Muscle of leg (tissue), 11 donors: ENCODE data around the gene DIP2B. TPM values are rescaled to one million over a fixed set of nuclear protein-coding genes. Genes with fewer than 3 reads are reported as not detected.
"Not testable (repeated sequence)": the region's sequence is repeated elsewhere in the genome, so short reads cannot be mapped to it uniquely, and the experiment has no call there.

Experiments
- DNase-seq: peaks from one replicate; pipeline ENCODE4 v3.0.0; 2013
- H3K27ac ChIP-seq: one replicate; pipeline ENCODE4 v1.5.1; 2013; ENCODE audit warnings: mild to moderate bottlenecking, low read length, control low read depth
- H3K27me3 ChIP-seq: one replicate; pipeline ENCODE4 v1.6.1; 2013; ENCODE audit warnings: low read length; ENCODE audit not compliant: control insufficient read depth, insufficient read depth
- H3K36me3 ChIP-seq: one replicate; pipeline ENCODE4 v1.6.1; 2013; ENCODE audit warnings: low read length; ENCODE audit not compliant: control insufficient read depth, insufficient read depth
- H3K4me1 ChIP-seq: one replicate; pipeline ENCODE4 v1.6.1; 2013; ENCODE audit warnings: low read length; ENCODE audit not compliant: control insufficient read depth, insufficient read depth
- H3K4me3 ChIP-seq: one replicate; pipeline ENCODE4 v1.5.1; 2013; ENCODE audit warnings: low read length, control low read depth
- H3K9me3 ChIP-seq: replicated peaks from 2 replicates; pipeline ENCODE4 v1.6.1; 2013; ENCODE audit warnings: low read depth, low read length; ENCODE audit not compliant: control insufficient read depth
- WGBS: methylation state at CpG from one replicate; pipeline ENCODE4 v1.1.5; 2013; ENCODE audit warnings: missing lambda C conversion rate; ENCODE audit not compliant: insufficient coverage; 5-methylcytosine and 5-hydroxymethylcytosine counted together
- polyA plus RNA-seq, 8 donors: library from polyadenylated mRNA; unstranded; fragments of 120-200 nt; gene quantifications; one replicate each; pipeline versions ENCODE4 v1.2.1 to v1.2.3, GENCODE V29; 2013; ENCODE audit warnings: inconsistent platforms in 1 of 8, low replicate concordance in 1 of 8; ENCODE audit not compliant: insufficient read length in 8 of 8, insufficient read depth in 1 of 8
- total RNA-seq: library from RNA; stranded (reverse); fragments of 120-200 nt; gene quantifications from one replicate; pipeline ENCODE4 v1.2.4, GENCODE V29; 2013

The DIP2B gene
- total and polyA plus RNA-seq, 9 donors: 13.2 to 27.2 (median 21.2) TPM

DNA sequence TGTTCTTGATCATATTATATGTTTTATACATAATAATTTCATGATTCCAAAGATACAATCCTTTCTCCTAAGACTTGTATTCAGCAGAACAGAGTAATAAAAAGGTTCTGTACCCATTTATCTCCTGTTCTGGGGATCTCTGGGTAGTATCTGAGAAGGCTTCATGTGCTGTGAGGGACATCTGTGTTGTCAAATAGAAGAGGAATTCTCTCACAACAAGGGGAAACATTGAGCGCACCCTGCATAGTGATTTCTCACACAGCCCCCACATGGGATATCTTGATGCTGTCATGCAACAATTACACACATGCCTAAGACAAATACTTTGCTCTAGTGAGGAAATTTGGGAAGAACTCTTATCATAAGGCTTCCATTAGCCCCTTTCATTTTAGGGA lies 157.3 kb downstream of the DIP2B start:
- Histone ChIP-seq H3K4me1 (peaks cover 3% of the 10 kb centered on the region), H3K27ac (no peak overlapping the region), H3K27me3 (no peaks in the 10 kb centered on the region), H3K9me3 (no peaks in the 10 kb centered on the region), H3K4me3 (no peak overlapping the region), H3K36me3 (peaks cover 4% of the 10 kb centered on the region)
- DNase-seq: no peak
- WGBS: no CpG with 5 or more reads among the region's 1 CpG

- no peak for DNase-seq
- H3K36me3 ChIP-seq: peaks cover 3% of the 10 kb centered on the region
- no peaks in the 10 kb centered on the region for H3K9me3 ChIP-seq
- no peaks in the 10 kb centered on the region for H3K27me3 ChIP-seq
- no peak overlapping the region for H3K27ac ChIP-seq
- WGBS: no CpG with 5 or more reads among the region's 5 CpGs
- no peak overlapping the region for H3K4me3 ChIP-seq
- H3K4me1 ChIP-seq: peaks cover 3% of the 10 kb centered on the region
These were observed 160.4 kb downstream of the DIP2B start for GRCh38 chr12:50665170-50665569.

DNA sequence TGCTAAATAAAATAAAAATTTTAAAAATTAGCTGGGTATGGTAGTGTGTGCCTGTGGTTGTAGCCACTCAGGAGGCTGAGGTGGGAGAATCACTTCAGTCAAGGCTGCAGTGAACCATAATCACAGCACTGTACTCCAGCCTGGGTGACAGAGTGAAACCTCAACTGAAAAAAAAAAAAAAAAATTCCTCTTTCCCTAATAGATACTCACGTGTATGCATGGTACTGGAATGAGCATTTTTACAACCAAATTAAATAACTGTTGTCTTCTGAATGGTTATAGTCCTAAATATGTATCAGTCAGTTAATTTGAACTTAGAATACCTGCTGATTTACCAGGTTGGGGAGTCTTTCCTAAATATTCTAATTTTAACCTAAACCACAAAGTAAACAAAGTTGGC lies 160.8 kb downstream of the DIP2B start:
- WGBS: no CpG with 5 or more reads among the region's 1 CpG
- no peak for DNase-seq
- no peaks in the 10 kb centered on the region for H3K9me3 ChIP-seq
- H3K4me3 ChIP-seq: no peak overlapping the region
- peaks cover 3% of the 10 kb centered on the region for H3K36me3 ChIP-seq
- H3K27me3 ChIP-seq: no peaks in the 10 kb centered on the region
- peaks cover 3% of the 10 kb centered on the region for H3K4me1 ChIP-seq
- no peak overlapping the region for H3K27ac ChIP-seq

DNA sequence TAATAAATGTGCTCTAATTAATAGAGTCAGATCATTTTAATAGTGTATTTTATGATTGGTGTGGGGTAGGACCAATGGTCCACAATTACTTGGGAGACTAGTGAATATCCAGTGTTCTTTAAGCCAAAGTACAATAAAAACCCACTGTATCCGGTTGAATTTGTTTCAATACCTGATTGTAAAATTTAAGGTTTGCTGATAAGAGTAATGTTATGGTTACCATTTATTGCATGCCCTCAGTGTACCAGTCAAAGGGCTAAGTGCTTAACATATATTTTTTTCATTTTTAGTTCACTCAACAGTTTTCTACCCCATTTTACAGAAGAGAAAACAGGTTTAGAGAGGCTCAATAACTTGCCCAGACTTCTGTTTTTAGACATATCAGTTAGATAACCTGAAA lies 161.2 kb downstream of the DIP2B start:
- H3K4me1 ChIP-seq: peaks cover 3% of the 10 kb centered on the region
- no peak for DNase-seq
- H3K4me3 ChIP-seq: no peak overlapping the region
- no peak overlapping the region for H3K27ac ChIP-seq
- H3K9me3 ChIP-seq: no peaks in the 10 kb centered on the region
- H3K36me3 ChIP-seq: peaks cover 3% of the 10 kb centered on the region
- WGBS: no CpG with 5 or more reads among the region's 1 CpG
- H3K27me3 ChIP-seq: no peaks in the 10 kb centered on the region

GRCh38 chr12:50672158-50672557 lies 167.4 kb downstream of the DIP2B start:
- H3K4me1 ChIP-seq: no peaks in the 10 kb centered on the region
- no peaks in the 10 kb centered on the region for H3K9me3 ChIP-seq
- H3K4me3 ChIP-seq: no peak overlapping the region
- 86% methylated on average over 1 of the region's 3 CpGs for WGBS
- H3K27ac ChIP-seq: no peak overlapping the region
- DNase-seq: no peak
- H3K36me3 ChIP-seq: peaks cover 16% of the 10 kb centered on the region
- H3K27me3 ChIP-seq: no peaks in the 10 kb centered on the region

GRCh38 chr12:50676756-50677155 lies 172.0 kb downstream of the DIP2B start:
- H3K36me3 ChIP-seq: peaks cover 10% of the 10 kb centered on the region
- peaks cover 2% of the 10 kb centered on the region for H3K4me1 ChIP-seq
- H3K9me3 ChIP-seq: no peaks in the 10 kb centered on the region
- H3K27ac ChIP-seq: no peak overlapping the region
- H3K27me3 ChIP-seq: no peaks in the 10 kb centered on the region
- no peak overlapping the region for H3K4me3 ChIP-seq
- DNase-seq: no peak
- WGBS: 70% methylated on average over 1 of the region's 4 CpGs

DNA sequence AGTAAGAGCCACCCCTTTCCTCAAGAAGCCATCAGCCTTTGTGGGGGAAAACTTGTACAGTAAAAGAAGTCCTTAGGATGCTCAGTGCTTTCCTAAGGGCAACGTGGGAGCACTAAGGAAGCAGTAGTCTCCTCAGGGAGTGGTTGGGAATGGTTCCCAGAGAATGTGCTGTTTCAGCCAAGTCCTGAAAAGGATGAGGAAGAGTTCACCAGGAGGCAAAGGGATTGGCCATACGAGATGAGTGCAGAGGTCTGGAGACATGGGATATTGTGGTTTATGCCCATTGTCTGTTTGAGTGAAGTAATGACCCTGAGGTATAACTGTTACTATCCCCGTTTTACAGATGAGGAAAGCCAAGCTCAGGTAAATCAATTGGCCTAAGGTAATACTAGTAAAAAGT lies 173.1 kb downstream of the DIP2B start:
- Histone ChIP-seq H3K27me3 (no peaks in the 10 kb centered on the region), H3K4me3 (no peak overlapping the region), H3K9me3 (no peaks in the 10 kb centered on the region), H3K36me3 (peaks cover 10% of the 10 kb centered on the region), H3K27ac (no peak overlapping the region), H3K4me1 (peaks cover 2% of the 10 kb centered on the region)
- whole genome bisulfite sequencing: 14% methylated on average over 2 of the region's 3 CpGs
- DNase-seq: peak; percentile 83

DNA sequence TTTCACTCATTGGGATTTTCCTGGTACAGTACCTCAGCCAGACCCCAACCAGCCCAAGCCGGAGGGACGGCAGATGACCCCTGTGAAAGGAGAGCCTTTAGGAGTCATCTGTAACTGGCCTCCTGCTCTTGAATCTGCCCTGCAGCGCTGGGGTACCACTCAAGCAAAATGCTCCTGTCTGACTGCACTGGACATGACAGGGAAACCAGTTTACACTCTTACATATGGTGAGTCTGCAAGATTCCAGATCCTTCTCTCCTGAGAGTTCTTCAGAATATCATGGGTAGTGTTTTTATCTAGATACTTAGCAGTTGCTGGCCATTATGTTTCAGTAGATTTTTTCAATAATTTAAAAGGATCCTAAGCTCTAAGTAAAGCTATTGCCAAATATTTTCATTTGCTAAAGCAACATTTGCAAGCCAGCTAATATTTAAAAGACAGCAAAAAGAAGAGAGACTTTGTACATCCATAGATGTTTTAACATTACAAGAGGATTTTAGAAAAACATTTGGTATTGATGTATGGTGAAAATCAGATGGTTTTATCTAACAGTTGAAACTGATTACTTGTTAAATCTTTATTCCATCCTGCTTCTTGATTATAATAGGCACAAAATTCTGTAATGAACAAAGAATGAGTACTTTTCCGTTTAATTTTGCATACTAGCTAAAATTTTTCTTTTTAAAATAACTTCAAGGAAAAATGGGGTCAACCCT lies 174.0 kb downstream of the DIP2B start:
- WGBS: 100% methylated on average over 3 of the region's 4 CpGs
- peaks cover 13% of the 10 kb centered on the region for H3K36me3 ChIP-seq
- peaks cover 2% of the 10 kb centered on the region for H3K4me1 ChIP-seq
- no peak overlapping the region for H3K4me3 ChIP-seq
- H3K9me3 ChIP-seq: no peaks in the 10 kb centered on the region
- H3K27ac ChIP-seq: no peak overlapping the region
- peak; percentile 23 for DNase-seq
- H3K27me3 ChIP-seq: no peaks in the 10 kb centered on the region

DNA sequence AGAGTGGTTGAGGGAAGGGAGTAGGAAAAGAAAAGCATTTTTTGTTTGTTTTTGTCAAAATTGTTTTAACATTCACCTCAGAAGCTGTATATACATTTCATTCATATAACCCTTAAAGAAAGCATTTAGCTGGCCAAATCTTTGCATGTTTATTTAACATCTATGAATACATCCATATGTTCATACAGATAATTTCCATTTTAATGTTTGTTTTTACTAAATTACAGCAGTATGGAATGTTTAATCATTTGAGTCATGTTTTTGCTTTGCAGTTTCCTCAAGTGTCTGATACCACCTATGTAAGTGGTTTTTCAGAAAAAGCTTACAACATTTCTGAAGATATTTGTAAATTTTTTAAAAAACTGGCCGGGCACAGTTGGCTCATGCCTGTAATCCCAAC lies 174.8 kb downstream of the DIP2B start:
- Histone ChIP-seq H3K4me1 (peaks cover 2% of the 10 kb centered on the region), H3K36me3 (peaks cover 12% of the 10 kb centered on the region), H3K27me3 (no peaks in the 10 kb centered on the region), H3K27ac (no peak overlapping the region), H3K4me3 (no peak overlapping the region), H3K9me3 (no peaks in the 10 kb centered on the region)
- WGBS: 80% methylated on average over 1 of the region's 1 CpG
- no peak for DNase-seq

- H3K4me3 ChIP-seq, H3K4me1 ChIP-seq, H3K27ac ChIP-seq, H3K27me3 ChIP-seq, DNase-seq, H3K9me3 ChIP-seq: not testable (repeated sequence)
- no CpG with 5 or more reads among the region's 3 CpGs for WGBS
- peaks cover 13% of the 10 kb centered on the region for H3K36me3 ChIP-seq
These were observed 176.3 kb downstream of the DIP2B start for GRCh38 chr12:50681064-50681463.

DNA sequence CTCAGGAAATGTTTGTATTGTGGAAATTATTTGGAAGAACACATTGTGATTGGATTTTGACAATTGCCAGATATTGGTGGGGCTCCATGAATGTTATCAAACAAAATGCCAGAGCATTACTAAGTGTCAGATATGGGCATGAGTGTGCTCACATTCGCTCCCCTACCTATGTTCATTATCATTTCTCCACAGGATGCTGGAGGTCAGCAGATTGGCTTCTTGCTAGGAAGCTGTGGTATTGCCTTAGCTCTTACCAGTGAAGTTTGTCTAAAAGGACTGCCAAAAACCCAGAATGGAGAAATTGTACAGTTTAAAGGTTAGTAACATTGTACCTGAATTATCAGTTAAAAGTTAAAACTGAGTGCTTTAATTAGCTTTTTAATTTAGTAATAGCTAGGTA lies 180.9 kb downstream of the DIP2B start:
- H3K36me3 ChIP-seq: peaks cover 30% of the 10 kb centered on the region

More for the DNA sequence above, 180.9 kb downstream of the DIP2B start:
- no peak overlapping the region for H3K4me3 ChIP-seq
- no peaks in the 10 kb centered on the region for H3K4me1 ChIP-seq
- no peak overlapping the region for H3K27ac ChIP-seq
- no CpG with 5 or more reads among the region's 1 CpG for WGBS
- DNase-seq: no peak
- no peaks in the 10 kb centered on the region for H3K27me3 ChIP-seq
- H3K9me3 ChIP-seq: no peaks in the 10 kb centered on the region
